CD4-positive, alpha-beta T cell treated with Interferon gamma for 1 hour (primary cell): Measurements from ENCODE around the gene PLEKHN1.
"Not testable (repeated sequence)": the region's sequence is repeated elsewhere in the genome, so short reads cannot be mapped to it uniquely, and the experiment has no call there.

Experiments
- DNase-seq: peaks from one replicate; pipeline ENCODE4 v3.0.0-alpha.2; 2020

The PLEKHN1 gene

DNA sequence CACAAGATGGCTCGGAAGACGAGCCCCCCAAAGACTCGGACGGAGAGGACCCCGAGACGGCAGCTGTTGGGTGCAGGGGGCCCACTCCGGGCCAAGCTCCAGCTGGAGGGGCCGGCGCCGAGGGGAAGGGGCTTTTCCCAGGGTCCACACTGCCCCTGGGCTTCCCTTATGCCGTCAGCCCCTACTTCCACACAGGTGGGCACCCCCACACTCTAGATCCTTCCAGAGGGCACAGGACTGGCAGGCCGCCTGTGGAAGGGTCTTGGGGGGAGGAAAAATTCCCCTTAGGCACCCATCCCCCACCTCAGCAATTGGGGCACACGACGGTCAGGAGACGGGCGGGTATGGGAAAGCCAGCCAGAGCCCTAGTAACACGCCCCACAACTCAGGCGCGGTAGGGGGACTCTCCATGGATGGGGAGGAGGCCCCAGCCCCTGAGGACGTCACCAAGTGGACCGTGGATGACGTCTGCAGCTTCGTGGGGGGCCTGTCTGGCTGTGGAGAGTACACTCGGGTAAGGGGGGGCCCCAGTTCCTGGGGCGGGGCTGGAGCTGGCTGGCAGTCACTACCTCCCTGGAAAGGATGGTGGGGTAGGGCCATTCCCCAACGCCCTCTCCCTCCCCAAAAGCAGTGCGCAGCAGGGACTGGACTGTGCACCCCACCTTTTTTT is 23.3 kb upstream of the PLEKHN1 start:
- no peak for DNase-seq

DNA sequence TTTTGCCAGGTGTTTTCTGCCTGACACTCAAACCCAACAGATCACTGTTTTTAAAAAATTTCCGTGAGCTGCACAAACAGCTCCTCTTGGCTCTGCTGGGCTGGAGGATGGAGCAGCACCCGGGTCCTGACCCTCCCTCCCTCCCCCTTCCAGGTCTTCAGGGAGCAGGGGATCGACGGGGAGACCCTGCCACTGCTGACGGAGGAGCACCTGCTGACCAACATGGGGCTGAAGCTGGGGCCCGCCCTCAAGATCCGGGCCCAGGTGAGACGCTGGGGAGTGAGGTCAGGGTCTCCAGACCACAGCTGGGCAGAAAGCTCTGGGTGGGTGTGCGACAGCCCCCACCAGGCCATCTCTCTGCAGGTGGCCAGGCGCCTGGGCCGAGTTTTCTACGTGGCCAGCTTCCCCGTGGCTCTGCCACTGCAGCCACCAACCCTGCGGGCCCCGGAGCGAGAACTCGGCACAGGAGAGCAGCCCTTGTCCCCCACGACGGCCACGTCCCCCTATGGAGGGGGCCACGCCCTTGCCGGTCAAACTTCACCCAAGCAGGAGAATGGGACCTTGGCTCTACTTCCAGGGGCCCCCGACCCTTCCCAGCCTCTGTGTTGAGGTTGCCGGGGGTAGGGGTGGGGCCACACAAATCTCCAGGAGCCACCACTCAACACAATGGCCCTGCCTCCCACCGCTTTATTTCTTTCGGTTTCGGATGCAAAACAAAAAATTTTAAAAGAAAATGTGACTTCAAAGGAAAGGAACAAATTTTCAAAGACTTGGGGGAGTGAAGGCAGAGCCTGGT is 22.5 kb upstream of the PLEKHN1 start:
- DNase-seq = no peak

DNA sequence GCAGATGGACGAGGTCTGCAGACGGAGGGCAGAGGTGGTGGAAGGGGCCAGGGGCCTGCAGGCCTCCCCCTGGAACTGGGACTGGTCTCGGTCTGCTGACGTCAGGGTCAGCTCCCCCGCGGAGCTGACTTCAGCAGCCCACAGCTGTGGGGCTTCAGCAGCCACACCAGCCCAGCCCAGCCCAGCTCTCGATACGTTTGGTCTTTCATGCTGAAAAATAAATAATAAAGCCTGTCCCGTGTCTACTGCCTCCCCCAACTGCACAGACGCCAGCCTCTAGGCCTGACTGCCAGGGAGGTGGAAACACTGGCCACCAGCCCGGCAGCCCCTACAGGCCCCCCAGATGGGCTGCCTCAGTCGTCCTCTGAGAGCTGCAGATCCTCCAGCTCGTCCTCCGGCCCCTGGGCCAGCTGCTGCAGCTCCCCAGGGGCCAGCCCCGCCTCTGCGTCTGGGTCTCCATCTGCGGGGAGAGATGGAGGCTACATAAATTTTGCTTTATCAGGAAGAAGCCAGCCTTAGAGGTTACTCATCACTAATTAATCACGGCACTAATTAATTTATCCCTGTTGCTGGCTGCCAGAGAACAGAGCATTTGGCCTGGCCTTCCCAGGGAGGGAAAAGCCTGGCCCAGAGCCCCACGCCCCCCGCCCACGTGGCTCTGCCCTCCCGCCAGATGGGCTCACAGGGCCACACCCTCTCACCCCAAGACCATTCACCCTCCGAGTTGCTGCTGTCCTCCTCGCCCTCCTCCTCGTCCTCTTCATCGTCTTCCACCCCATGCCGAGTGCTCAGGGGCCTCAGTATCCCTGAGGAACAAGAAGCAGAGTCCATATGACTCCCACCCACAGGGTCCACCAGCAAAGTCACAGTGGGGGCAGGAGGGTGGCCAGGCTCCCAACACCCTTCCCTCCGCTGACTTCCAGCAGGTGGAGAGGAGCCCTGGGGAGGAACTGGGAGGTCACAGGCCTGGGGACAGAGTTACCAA is 21.6 kb upstream of the PLEKHN1 start:
- DNase-seq = no peak

DNA sequence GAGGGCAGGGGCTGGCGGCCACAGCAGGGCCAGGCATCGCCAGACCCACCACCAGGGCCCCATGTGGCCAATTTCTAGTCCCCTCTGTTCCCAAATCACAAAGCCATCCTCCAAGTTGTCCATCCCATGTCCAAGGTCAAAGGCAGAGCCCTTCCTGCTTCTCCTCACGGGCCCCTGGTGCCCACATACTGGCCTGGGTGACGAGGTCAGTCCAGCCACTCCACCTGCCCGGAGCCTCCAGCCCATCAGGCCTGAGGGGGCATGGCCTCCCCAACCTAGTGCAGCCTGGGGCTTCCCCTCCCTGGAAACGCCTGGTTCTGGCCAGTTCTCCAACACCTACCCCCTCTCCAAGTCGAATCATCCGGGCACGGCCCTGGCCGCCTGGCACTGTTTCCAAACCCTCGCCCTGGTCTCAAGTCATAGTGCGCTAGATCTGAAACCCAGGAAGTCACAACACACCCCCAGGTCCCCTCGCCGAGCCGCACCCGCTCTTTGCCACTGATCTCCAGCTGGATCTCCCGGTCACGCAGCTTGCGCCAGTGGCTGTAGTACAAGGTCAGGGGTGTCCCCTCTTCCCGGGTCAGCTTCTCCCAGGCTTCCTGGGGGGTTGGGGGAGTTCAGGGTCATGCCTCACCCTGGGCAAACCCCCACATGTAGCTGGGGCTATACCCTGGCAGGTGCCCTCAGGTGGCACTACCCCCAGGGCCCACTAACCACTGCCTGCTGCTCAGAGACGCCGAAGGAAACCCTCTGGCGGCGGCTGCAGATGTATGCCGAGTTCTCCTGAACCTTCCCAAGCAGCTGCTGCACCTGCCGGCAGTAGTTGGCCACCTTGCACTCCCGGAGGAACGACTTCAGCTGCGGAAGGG is 20.4 kb upstream of the PLEKHN1 start:
- DNase-seq = no peak

DNA sequence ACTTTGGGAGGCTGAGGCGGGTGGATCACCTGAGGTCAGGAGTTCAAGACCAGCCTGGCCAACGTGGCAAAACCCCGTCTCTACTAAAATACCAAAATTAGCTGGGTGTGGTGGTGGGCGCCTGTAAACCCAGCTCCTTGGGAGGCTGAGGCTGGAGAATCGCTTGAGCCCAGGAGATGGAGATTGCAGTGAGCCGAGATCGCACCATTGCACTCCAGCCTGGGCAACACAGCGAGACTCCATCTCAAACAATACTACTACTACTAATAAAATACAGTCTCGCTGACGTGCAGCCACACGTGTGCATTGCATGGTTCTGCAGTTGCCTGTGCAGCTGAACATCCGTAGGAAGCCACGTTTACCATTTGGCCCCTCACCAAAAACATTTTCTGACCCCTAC is 19.5 kb upstream of the PLEKHN1 start:
- not testable (repeated sequence) for DNase-seq

DNA sequence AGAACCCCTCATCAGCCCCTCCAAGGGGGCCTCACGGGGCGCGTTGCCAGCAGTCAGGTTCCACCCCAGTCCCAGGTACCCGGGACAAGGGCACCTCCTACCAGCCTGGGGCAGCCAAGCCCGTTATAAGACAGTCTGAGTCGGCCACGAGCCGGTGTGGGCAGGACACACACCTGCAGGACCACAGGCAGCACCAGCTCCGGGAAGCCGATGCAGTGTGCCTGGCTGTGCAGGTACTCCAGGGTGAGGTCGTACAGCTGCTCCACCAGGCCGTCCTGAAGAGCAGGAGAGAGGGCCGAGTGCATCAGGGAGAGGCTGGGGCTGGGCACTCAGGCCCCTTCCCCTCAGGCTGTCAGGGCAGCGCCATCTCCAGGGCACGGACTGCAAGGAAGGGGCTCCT is 18.3 kb upstream of the PLEKHN1 start:
- no peak for DNase-seq

DNA sequence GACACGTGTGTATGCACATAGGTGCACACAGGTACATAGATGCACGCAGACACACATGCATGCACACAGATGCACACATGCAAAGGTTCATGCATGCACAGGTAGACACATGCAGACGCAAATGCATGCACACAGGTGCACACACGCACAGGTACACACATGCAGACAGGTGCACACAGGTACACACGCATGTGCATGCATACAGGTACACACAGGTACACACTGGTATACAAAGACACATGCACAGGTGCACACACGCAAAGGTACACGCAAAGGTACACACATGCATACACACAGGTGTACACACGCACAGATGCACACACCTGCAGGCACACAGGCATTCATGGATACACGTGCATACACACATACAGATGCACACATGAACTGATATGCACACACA is 16.0 kb upstream of the PLEKHN1 start:
- DNase-seq = no peak

DNA sequence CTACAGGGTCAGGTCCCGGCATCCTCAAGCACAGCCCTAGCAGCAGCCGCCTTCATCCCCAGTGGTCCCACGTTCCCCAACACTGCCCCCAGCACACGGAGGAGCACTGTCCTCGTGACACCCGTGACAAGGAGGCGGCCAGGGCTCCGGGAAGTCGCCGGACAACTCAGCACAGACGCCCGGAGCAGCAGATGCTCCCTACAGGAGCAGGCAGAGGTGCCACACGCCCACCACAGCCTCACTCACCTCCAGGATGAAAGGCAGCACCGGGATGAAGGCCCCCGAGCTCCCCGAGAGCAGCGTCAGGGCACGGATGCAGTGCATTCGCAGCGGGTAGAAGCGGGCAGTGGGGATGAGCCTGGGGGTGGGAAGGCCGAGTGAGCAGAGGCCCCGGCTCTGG is 15.4 kb upstream of the PLEKHN1 start:
- DNase-seq = no peak

DNA sequence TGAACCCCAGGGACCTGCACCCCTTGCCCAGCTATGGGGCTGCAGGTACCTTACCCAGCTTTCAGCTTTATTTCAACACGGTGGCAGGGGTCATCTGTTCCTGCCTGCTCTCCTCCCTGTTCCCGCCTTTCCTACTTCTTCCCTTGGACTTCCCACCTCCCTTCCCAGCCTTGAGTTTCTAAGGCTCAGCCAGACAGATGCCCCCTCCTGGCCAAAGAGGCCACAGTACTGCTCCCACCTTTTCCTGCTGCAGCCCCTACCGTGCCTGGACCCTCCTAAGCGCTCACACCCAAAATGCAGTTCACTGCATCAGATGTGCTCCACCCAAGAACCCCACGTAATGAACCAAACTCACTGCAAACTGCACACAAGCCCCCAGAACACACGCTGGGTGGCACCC is 14.9 kb upstream of the PLEKHN1 start:
- no peak for DNase-seq

DNA sequence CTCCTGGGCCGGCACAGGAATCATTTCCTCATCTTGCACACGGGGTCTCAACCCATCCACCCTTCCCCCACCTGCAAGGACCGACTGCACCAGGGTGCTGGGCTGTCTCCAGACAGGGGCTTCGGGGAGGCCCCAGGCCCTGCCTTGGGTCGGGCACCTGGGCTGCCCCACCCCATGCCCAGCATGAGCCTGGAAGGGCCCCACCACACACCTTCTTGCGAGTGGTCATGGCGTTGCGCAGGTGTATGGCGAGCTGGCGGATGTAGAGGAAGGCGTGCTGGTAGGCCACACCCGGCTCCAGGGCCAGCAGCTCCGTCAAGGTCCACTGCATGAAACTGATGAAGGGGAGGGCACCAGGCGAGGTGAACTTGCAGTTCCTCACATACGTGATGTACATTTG is 14.1 kb upstream of the PLEKHN1 start:
- DNase-seq = no peak

DNA sequence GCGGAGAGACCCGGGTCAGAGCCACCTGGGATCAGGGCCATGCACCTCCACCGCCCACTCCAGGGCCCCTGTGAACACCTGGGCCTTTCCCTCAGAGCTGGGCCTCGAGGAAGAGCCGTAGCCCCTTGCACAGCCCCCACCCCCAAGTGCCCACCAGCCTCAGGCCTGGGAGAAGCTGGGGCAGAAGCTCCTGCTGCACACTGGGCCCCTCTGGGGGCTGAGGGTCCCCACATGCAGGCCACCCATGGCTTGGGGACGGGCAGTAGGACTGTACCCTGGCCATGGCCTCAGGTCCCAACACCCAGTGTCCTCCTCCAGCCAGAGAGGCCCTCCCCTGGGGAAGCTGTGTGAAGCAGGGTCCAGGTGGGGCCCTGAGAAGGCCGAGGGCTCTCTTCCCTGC is 13.7 kb upstream of the PLEKHN1 start:
- DNase-seq = no peak

DNA sequence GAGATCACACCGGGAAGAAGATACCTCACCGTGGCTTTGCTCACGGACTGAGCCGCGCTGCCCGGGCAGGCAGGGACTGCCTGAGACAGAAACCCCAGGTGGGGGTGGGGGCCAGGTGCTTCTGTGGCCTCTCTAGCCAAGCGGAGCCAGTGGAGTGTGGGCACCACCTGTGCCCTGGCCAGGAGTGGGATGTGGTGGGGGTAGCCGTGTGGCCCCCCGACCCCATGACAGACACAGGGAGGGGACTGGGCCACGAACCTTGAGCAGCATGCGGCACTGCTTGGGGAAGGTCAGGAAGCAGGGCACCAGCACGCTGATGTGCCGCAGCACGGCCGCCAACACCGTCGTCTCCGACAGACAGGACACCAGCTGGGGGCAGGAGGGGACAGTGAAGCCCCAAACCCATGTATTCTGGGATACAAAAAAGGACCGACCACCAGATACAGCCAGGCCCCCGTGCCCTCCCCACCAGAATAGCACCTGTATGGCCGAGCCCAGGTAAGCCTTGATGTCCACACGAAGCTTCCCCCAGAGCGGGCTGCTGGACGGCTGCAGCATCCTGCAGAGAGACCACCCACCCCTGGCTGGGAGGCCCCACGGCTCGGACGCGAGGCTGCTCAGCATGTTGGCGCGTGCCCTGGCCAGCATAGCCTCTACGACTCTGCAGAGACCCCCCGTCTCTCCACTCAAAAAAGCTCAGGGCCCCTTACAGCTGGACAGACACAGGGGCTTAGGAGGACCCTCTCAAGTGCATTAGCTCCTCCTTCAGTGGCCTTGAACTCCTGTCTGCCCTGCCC is 12.6 kb upstream of the PLEKHN1 start:
- DNase-seq = no peak

DNA sequence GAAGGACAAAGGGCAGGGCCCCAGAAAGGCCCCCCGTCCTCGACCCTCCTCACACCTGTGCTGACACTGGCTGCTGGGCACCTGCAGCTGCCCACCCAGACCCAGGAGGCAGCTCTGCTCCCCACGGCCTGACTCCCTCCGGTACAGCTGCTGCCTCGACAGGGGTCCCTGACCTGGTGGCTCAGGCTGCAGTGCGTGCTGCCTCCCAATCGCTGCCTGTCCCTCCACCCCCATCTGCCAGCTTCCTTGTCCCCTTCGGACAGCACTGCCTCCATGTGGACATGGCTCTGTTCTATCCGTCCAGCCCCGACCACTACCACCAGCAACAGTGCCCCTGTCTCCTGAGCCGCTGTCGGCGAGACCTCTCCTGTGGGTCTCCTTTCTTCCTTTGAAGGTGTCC is 11.4 kb upstream of the PLEKHN1 start:
- no peak for DNase-seq

DNA sequence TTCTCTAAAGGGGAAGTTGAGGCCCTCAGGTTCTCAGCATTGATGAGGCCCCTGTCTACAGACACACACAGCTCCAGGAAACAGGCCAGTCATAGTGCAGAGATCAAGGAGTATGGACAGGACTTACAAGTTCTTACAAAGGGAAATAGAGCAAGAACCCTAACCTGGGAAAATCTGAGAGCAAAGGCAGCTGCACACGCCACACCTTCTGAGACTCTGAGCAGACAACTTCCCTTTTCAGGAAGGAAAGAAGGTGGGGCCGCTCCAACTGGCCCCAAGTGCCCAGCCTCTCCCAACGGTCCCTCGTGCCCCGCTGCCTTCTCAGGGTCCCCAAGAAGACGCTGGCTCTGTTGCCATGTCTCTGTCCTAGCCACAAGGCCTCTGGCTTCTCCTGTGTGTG is 10.8 kb upstream of the PLEKHN1 start:
- DNase-seq = no peak

DNA sequence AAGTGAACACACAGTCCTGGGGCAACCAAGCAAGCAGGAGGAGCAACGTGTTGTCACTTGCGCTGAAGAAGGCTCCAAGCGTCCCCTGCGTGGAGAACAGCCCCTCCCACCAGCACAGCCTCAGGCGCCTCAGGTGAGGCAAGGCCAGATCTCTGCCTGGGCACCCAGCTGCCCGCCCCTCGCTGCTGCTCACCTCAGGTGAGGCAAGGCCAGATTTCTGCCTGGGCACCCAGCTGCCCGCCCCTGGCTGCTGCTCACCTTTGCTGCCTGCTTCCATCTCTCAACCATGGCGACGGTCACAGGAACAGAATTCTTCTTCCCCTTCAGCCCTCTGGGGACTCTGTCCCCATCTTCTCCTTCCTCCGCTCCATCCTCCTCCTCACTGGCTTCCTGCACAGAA is 9.6 kb upstream of the PLEKHN1 start:
- DNase-seq = no peak

DNA sequence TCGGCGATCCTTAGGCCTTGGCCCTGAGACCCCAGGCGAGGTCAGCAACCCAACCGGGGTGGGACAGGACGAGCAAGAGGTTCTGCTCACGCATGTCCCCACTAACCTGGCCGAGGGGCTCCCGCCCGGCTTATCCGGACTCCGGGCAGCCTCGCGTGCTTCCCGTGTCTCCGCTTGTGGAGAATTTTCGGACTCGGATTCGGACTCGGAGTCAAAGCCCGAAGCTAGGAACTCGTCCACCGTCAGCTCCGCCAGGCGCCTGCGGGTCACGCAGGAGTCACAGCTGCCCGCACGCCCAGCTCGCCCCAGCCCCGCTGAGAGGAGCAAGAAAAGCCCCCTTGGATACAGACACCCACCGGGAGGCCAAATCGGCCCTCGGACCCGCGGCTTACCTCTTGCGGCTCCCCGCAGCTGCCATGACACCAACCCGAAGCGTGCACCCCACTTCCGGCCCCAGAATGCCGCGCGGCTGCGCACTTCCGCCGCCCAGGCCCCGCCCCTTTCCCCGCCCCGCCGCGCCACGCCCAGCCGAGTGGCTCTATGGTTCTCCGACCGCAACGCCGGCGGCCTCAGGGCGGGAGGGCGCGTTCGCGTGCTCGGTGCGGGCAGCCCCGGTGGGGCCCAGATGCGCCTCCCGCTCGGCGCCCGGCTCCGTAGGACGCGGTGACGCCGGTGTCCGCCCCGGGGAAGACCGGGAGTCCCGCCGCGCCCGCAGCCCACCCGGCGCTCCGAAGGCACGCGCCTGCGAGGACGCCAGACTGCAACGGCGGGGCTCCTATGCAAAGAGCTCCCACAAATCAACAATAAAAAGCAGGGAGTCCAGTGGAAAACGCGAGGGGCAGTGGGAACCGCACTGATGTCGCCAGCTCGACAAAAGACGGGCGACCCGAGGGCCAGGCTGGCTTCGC is 7.2 kb upstream of the PLEKHN1 start, which contains the start of gene NOC2L:
NOC2L (minus strand) TSS at position 434 of the 908 bp plus-strand sequence; CDS start at position 418, 16 bp downstream.
- DNase-seq = peak; percentile 95

DNA sequence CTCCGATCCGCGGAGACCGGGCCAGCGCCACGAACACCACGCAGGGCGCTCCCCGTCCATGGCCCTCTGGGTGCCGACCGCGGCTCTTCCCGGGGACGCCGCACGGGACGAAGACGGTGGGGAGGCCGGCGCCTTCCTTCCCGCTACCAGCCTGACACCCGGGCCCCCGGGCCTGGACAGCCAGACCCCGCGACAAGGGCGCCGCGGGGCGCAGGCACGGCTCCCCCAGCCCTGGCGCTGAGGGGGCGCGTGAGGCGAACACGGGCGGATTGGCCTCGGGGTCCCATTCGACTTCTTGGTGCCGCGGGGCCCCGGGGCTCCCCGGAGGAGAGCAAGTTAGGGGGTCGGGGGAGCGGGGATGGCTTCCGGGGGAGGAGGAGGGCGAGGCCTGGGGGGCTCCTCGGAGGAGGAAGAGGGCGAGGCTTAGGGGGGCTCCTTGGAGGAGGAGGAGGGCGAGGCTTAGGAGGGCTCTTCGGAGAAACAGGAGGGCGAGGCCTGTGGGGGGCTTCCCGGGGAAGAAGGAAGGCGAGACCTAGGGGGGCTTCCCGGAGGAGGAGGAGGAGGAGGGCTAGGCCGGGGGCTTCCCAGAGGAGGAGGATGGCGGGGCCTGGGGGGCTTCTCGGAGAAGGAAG is 6.4 kb upstream of the PLEKHN1 start:
- no peak for DNase-seq

DNA sequence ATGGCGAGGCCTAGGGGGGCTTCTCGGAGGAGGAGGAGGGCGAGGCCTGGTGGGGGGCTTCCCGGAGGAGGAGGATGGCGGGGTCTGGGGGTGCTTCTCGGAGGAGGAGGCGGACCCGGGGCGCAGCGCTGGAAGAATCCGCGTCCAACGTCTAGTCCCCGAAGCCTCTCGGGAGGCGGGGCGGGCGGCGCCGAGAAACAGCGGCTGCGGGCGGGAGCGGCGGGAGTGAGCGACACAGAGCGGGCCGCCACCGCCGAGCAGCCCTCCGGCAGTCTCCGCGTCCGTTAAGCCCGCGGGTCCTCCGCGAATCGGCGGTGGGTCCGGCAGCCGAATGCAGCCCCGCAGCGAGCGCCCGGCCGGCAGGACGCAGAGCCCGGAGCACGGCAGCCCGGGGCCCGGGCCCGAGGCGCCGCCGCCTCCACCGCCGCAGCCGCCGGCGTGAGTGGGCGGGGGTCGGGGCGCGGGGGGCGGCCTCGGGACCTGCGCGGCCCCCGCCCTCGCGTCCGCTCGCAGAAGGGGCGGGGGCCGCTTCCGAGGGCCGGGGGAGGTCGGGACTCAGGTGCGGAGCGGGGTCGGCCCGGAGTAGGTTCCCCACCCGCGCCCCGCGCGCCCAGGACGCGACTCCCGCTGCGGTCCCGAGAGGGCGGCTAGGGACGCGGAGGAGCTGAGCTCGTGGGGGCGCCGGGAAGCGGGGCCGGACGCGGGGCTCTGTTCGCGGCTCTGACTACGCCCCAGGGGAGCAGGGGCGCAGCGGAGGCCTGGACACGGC is 5.7 kb upstream of the PLEKHN1 start, which contains the start of gene KLHL17:
KLHL17 (plus strand) TSS at position 222 of the 769 bp plus-strand sequence; CDS start at position 332, 110 bp downstream.
- peak; percentile 71 for DNase-seq

DNA sequence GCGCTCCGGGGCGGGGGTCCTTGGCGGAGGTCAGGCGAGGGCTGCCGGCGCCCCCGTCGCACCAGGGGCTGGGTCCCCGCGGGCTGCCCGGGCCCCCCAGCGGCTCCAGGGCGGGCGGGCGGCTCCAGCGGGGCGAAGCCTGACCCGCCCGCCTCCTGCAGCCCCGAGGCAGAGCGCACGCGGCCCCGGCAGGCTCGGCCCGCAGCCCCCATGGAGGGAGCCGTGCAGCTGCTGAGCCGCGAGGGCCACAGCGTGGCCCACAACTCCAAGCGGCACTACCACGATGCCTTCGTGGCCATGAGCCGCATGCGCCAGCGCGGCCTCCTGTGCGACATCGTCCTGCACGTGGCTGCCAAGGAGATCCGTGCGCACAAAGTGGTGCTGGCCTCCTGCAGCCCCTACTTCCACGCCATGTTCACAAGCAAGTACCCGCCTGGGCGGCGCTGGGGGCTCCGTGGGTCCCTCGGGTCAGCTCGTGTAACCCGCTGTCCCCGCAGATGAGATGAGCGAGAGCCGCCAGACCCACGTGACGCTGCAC is 5.1 kb upstream of the PLEKHN1 start:
- DNase-seq = no peak
